Duodenal mucosa (tissue), 2 donors: ENCODE measurements around the gene DMGDH.

ENCODE experiments used
- H3K27ac ChIP-seq: one replicate; pipeline ENCODE4 v1.7.0; 2013; ENCODE audit warnings: low read depth, low read length
- H3K27me3 ChIP-seq, 2 donors: one replicate each; pipeline ENCODE4 v1.7.0; 2013; ENCODE audit warnings: low read length in 2 of 2, control low read depth in 1 of 2; ENCODE audit not compliant: insufficient read depth in 2 of 2, control insufficient read depth in 1 of 2
- H3K36me3 ChIP-seq, 2 donors: one replicate each; pipeline ENCODE4 v1.7.0; 2013; ENCODE audit warnings: low read length in 2 of 2, control low read depth in 1 of 2; ENCODE audit not compliant: insufficient read depth in 2 of 2, control insufficient read depth in 1 of 2
- H3K4me1 ChIP-seq, 2 donors: one replicate each; pipeline ENCODE4 v1.7.0; 2013; ENCODE audit warnings: low read length in 2 of 2, control low read depth in 1 of 2; ENCODE audit not compliant: insufficient read depth in 2 of 2, control insufficient read depth in 1 of 2
- H3K4me3 ChIP-seq, 2 donors: one replicate each; pipeline ENCODE4 v1.7.0; 2013; ENCODE audit warnings: low read length in 2 of 2, low read depth in 1 of 2
- H3K9ac ChIP-seq, 2 donors: one replicate each; pipeline ENCODE4 v1.7.0; 2013; ENCODE audit warnings: low read length in 2 of 2, low read depth in 1 of 2
- H3K9me3 ChIP-seq, 2 donors: one replicate each; pipeline ENCODE4 v1.7.0; 2013; ENCODE audit warnings: low read length in 2 of 2, control low read depth in 1 of 2; ENCODE audit not compliant: control insufficient read depth in 1 of 2

Gene DMGDH

DNA sequence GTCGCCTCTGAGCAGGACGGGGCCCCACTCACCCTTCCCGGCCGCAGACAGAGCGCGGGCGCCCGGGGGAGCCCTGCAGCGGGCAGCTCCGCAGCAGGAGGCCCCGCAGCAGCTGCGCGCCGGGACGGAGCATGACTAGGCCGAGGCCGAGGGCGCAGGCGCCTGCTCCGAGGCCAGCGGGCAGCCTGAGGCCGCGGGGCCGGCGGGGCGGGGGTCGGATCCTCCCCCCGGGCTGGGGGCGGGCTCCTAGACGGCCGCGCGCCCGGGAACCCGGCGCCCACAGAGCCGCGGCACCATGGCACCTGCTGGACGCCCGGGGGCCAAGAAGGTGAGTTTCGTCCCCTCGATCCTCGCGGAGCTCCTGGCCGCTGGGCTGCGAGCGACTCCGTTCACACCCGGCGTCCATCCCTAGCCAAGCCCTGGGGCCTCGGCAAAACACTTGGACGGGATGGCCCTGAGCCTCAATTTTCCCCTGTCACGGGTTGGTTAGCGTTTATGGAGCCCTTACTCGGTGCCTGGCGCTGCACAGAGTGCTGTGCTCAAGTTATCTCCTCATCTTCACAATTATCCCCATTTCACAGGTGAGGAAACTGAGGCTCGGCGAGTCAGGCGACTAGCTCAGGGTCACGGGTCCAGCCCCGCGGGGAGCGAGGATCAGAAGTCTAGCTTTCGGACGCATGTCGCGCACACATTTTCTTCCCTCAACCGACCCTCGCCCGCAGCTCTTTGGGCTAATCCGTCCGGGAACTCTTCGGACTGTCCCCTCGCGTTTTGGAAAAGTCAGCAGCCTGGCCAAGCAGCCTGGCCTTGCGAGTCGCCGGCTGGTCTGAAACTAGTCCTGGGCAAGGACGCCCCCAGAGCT lies at the start of gene DMGDH, which contains the start of gene BHMT2:
Gene DMGDH, minus strand, starts transcription at position 187 of the 862 bp plus-strand sequence. Its CDS starts 54 bp downstream, at position 133.
Gene BHMT2, plus strand, starts transcription at position 280 of the 862 bp plus-strand sequence. Its CDS starts 16 bp downstream, at position 296.
- no peaks in the 10 kb centered on the region for H3K9me3 ChIP-seq
- no peaks in the 10 kb centered on the region for H3K4me1 ChIP-seq
- no peaks in the 10 kb centered on the region for H3K36me3 ChIP-seq
- H3K27me3 ChIP-seq: peaks cover 5 to 9% of the 10 kb centered on the region in 2 donors
- H3K9ac ChIP-seq: no peak within 1 kb of the TSS
- peak within 1 kb of the TSS; percentile 42 for H3K27ac ChIP-seq
- peak within 1 kb of the TSS; percentile 41 to 44 for H3K4me3 ChIP-seq

GRCh38 chr5:79112703-79113058 lies 43.2 kb upstream of the DMGDH start:
- no peak overlapping the region for H3K27ac ChIP-seq
- no peaks in the 10 kb centered on the region for H3K9me3 ChIP-seq
- H3K9ac ChIP-seq: no peak overlapping the region
- no peaks in the 10 kb centered on the region for H3K36me3 ChIP-seq
- peaks cover 0 to 9% of the 10 kb centered on the region in 2 donors for H3K4me1 ChIP-seq
- peaks cover 29 to 32% of the 10 kb centered on the region in 2 donors for H3K27me3 ChIP-seq
- no peak overlapping the region for H3K4me3 ChIP-seq

DNA sequence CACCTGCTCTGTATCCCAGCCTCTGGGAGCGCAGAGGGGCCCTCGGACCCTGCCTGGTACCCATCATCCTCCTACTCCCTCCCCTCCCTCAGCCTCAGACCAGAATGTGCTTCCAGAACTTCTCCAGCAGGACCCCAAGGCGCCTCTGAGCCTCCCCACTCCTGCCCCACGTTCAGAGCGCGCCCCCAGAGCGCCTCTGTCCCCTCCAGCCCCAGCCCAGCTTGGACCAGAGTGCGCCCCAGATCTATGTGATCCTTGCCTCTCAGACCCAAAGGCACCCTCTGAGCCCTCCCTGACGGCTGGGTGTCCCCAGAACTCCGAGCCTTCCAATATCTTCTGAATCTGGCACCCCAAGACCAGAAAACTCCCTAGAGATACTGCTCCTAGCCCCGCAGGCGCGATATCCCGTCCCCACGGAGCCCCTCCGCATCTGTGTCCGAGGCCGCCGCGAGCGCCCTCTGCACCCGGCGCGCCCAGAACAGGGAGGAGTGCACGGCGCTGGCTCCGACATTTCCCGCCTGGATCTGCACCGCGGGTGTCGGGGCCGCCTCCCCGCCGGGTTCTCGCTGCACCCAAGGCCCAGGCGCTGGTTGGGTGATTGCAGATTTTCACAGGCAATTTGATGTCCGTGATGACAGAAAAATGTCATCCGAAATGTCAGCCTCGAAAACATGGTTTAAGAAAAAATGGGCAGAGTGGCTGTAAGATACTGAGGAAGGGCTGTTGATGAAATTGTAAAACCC lies 42.7 kb upstream of the DMGDH start:
- Histone ChIP-seq H3K9me3 (no peaks in the 10 kb centered on the region), H3K4me1 (peaks cover 0 to 9% of the 10 kb centered on the region in 2 donors), H3K36me3 (no peaks in the 10 kb centered on the region), H3K27me3 (peaks cover 29 to 32% of the 10 kb centered on the region in 2 donors), H3K4me3 (peak overlapping the region in 1 of 2 donors; percentile 16), H3K27ac (no peak overlapping the region), H3K9ac (no peak overlapping the region)

DNA sequence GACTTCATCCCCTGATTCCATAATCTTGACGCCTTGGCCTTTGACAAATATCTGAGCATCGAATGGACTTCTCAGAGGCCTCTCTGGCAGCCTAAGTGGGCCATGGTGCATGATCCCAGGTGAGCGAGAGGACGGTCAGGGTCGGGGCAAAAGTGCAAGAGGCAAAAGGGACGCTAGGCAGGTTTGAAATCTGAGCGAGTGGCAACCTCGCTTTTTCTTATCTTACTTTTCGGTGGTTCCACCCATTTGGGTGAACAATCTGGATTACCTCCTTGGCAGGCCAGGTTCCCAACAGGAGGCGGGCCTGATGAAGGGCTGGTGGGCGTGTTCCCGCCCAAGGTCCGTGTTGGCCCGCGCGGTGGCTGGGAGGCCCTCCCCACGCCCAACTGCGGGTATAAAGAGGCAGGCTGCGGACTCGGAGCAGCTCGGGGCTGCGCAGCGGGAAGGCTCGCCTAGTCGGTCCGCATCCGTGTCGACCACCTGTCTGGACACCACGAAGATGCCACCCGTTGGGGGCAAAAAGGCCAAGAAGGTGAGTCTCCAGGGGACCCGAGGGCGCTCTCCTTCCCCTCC lies 42.0 kb upstream of the DMGDH start, which contains the start of gene BHMT:
Gene BHMT, plus strand, starts transcription at position 423 of the 573 bp plus-strand sequence. Its CDS starts 77 bp downstream, at position 500.
- H3K27me3 ChIP-seq: peaks cover 29 to 32% of the 10 kb centered on the region in 2 donors
- peaks cover 0 to 9% of the 10 kb centered on the region in 2 donors for H3K4me1 ChIP-seq
- peak within 1 kb of the TSS; percentile 1 to 16 for H3K4me3 ChIP-seq
- no peak within 1 kb of the TSS for H3K27ac ChIP-seq
- no peak within 1 kb of the TSS for H3K9ac ChIP-seq
- no peaks in the 10 kb centered on the region for H3K36me3 ChIP-seq
- H3K9me3 ChIP-seq: no peaks in the 10 kb centered on the region

GRCh38 chr5:79109527-79110492 lies 40.3 kb upstream of the DMGDH start:
- Histone ChIP-seq H3K4me1 (peaks cover 0 to 9% of the 10 kb centered on the region in 2 donors), H3K36me3 (no peaks in the 10 kb centered on the region), H3K4me3 (no peak overlapping the region), H3K9me3 (no peaks in the 10 kb centered on the region), H3K9ac (no peak overlapping the region), H3K27me3 (peaks cover 29 to 32% of the 10 kb centered on the region in 2 donors), H3K27ac (no peak overlapping the region)

GRCh38 chr5:79108792-79109191 lies 39.3 kb upstream of the DMGDH start:
- H3K4me3 ChIP-seq: no peak overlapping the region
- no peak overlapping the region for H3K27ac ChIP-seq
- peaks cover 26 to 27% of the 10 kb centered on the region in 2 donors for H3K27me3 ChIP-seq
- no peaks in the 10 kb centered on the region for H3K9me3 ChIP-seq
- no peaks in the 10 kb centered on the region for H3K36me3 ChIP-seq
- no peak overlapping the region for H3K9ac ChIP-seq
- peaks cover 0 to 9% of the 10 kb centered on the region in 2 donors for H3K4me1 ChIP-seq

DNA sequence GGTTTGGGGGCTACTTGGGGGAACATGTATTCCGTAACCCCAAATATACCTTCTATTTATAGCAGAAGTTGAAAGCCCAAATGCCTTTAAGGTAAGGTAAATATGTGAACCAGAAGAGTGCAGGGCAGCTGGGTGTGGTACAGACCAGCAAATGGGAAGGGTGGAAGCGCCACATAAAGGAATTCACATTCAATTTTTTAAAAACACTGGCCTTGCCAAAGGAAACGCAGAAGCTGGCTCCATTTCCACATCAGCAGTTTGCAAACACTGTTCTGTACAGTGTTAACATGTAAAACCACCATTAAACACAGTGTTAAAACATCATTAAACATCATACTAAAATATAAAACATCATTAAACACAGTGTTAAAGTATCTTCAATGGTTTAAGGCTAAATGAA lies 38.6 kb upstream of the DMGDH start:
- peaks cover 23 to 27% of the 10 kb centered on the region in 2 donors for H3K27me3 ChIP-seq
- H3K4me3 ChIP-seq: no peak overlapping the region
- H3K9me3 ChIP-seq: no peaks in the 10 kb centered on the region
- H3K36me3 ChIP-seq: no peaks in the 10 kb centered on the region
- H3K27ac ChIP-seq: no peak overlapping the region
- no peak overlapping the region for H3K9ac ChIP-seq
- H3K4me1 ChIP-seq: peaks cover 0 to 9% of the 10 kb centered on the region in 2 donors

DNA sequence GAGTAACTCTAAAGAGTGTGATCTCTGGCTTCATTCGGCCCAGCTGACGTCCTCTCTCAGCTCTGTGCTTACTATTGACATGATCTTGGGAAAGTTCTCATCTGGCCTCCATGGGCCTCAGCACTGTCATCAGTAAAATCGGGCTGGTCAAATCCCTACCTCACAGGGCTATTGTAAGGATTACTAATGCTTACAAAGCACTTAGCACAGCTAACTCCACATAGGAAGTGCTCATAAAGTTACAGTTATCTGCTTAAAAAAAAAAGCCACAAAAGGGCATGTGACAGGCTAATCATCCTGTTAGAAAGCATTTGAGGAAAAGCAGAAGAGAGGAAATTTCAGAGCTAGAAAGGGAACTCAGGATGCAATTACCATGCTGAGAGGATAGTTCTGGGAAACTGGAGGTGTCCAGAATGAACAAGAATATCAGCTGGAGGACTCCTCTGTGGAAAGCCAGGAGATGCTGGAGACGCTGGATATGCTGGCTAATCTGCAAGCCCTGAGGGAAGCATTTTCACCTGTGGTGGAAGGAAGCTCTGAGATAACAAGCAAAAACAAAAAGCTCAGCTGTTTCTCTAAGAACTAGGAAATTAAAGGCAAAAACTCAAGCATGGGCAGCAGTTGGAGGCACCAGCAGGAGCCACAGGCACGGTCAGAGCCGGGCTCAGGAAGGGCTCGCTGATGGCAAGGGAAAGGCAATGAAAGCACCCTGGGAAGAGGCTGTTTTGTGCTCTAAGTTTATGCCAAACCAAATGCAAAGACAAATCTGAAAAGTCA lies 37.7 kb upstream of the DMGDH start:
- Histone ChIP-seq H3K4me3 (no peak overlapping the region), H3K9ac (no peak overlapping the region), H3K36me3 (no peaks in the 10 kb centered on the region), H3K9me3 (no peaks in the 10 kb centered on the region), H3K27ac (no peak overlapping the region), H3K4me1 (peaks cover 0 to 9% of the 10 kb centered on the region in 2 donors), H3K27me3 (peaks cover 15 to 20% of the 10 kb centered on the region in 2 donors)

DNA sequence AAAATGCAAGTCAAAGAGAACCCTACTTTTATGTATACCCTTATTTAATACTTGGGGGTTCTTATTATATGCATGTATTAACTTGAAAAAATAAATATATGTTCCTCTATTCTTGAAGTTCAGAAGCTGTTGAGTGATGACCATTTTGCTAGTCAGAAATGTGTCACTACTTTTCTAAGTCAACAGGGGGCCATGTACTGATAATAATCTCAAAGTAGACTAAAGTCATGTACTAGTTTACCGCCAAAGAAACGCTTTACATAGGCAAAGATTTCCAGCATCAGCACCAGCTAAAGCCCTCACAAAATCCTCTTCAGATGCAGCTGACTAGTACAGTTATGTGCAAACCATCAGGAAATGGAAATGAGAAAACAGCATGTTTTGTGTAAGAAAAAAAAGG lies 36.4 kb upstream of the DMGDH start:
- H3K36me3 ChIP-seq: no peaks in the 10 kb centered on the region
- H3K27me3 ChIP-seq: peaks cover 4 to 7% of the 10 kb centered on the region in 2 donors

More for the DNA sequence above, 36.4 kb upstream of the DMGDH start:
- H3K9me3 ChIP-seq: no peaks in the 10 kb centered on the region
- H3K4me1 ChIP-seq: no peaks in the 10 kb centered on the region
- no peak overlapping the region for H3K27ac ChIP-seq
- H3K9ac ChIP-seq: no peak overlapping the region
- H3K4me3 ChIP-seq: no peak overlapping the region
